ENCODE results near the gene PLOD2.

PLOD2 gene

DNA sequence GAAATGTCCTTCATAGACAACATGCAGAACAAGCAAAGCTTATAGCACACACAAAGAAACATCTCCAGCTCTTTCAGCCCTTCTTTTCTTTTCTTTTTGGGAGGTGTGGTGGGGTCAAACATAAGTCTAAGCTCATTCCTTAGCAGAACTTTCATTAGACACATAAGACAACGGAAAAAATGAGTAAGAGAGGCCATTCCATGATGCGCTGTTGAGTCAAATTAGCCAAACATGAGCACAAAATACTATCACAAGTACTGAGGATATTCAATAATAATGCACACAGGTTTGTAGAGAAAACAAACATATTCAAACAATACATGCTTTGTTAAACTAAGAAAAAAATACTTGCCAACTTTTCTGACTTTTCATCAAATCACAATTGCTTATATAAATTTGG, 83.0 kb downstream of the PLOD2 start:
- H3K4me3 ChIP-seq (ENCODE audit: low read depth, low read length): no peak overlapping the region
- DNase-seq (ENCODE audit: low read depth, low spot score): no peak
- no peak for TF ChIP-seq CTCF (IDR thresholded peaks at IDR 0.05; ENCODE audit: low read depth, low read length)
- in situ Hi-C loops (cut with HindIII; ENCODE audit: low sequenced_read_pairs): no loop called here

GRCh38 chr3:146077181-146077580, 83.8 kb downstream of the PLOD2 start:
- TF ChIP-seq CTCF (IDR thresholded peaks at IDR 0.05; ENCODE audit: low read depth, low read length): no peak
- DNase-seq (ENCODE audit: low read depth, low spot score): peak; percentile 22
- no peak overlapping the region for H3K4me3 ChIP-seq (ENCODE audit: low read depth, low read length)
- in situ Hi-C loops (cut with HindIII; ENCODE audit: low sequenced_read_pairs): no loop called here

- DNase-seq (ENCODE audit: low read depth, low spot score): peak; percentile 29
- no peak overlapping the region for H3K4me3 ChIP-seq (ENCODE audit: low read depth, low read length)
- TF ChIP-seq CTCF (IDR thresholded peaks at IDR 0.05; ENCODE audit: low read depth, low read length): no peak
- in situ Hi-C loops (cut with HindIII; ENCODE audit: low sequenced_read_pairs): no loop called here
Measured at GRCh38 chr3:146072824-146073223, 88.2 kb downstream of the PLOD2 start.

- H3K4me3 ChIP-seq (ENCODE audit: low read depth, low read length): no peak overlapping the region
- TF ChIP-seq CTCF (IDR thresholded peaks at IDR 0.05; ENCODE audit: low read depth, low read length): no peak
- in situ Hi-C loops (cut with HindIII; ENCODE audit: low sequenced_read_pairs): no loop called here
- DNase-seq (ENCODE audit: low read depth, low spot score): no peak
Measured at GRCh38 chr3:146072061-146072460, 88.9 kb downstream of the PLOD2 start.

- in situ Hi-C loops (cut with HindIII; ENCODE audit: low sequenced_read_pairs): no loop called here
- DNase-seq (ENCODE audit: low read depth, low spot score): no peak
- no peak for TF ChIP-seq CTCF (IDR thresholded peaks at IDR 0.05; ENCODE audit: low read depth, low read length)
Measured at GRCh38 chr3:146071632-146072031, 89.4 kb downstream of the PLOD2 start.

DNA sequence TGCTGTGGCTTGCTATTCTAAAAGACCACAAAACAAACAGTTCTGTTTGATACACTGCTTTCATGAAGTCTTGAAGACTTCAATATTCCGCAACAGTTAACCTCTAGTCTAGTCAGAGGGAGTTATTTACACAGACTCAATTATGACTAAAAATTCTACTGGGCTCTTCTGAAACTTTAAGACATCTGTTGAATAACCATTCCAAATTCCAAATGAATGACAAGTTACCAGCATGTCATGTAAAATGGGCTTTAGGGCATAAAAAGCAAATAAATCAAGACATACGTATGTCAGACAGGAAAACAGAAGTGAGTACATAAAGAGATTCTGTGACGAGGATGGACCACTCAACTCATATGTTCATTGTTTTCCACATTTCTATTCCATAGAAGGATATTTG, 93.9 kb downstream of the PLOD2 start:
- in situ Hi-C loops (cut with HindIII; ENCODE audit: low sequenced_read_pairs): no loop called here
- no peak overlapping the region for H3K4me3 ChIP-seq (ENCODE audit: low read depth, low read length)
- no peak for TF ChIP-seq CTCF (IDR thresholded peaks at IDR 0.05; ENCODE audit: low read depth, low read length)
- DNase-seq (ENCODE audit: low read depth, low spot score): peak; percentile 69

More at GRCh38 chr3:146071632-146072031, 89.4 kb downstream of the PLOD2 start:
- H3K4me3 ChIP-seq (ENCODE audit: low read depth, low read length): no peak overlapping the region

DNA sequence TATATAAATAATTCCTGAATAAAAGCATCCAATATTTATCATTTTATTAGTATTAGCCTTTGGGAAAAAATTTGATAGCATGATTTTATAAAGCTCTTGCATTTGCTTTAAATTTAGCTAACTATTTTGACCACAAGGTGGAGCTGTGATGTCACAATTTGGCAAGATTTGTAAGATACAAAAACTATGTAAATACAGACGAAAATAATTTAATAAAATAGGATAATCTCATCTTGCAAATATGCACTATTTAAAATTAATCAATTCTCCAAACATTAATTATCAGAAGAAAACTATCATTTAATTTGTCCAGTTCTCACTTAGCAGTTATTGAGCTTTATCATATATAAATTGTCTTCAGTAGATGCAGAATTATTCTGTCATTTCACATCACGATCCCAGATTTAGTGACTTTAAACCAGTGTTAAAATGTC, 95.4 kb downstream of the PLOD2 start:
- H3K4me3 ChIP-seq (ENCODE audit: low read depth, low read length): no peak overlapping the region
- peak; percentile 83 for DNase-seq (ENCODE audit: low read depth, low spot score)
- peak; percentile 56 for TF ChIP-seq CTCF (IDR thresholded peaks at IDR 0.05; ENCODE audit: low read depth, low read length)
- in situ Hi-C loops (cut with HindIII; ENCODE audit: low sequenced_read_pairs): no loop called here

Measured in astrocyte of the spinal cord (primary cell).